HCT116 (cell line): Measurements from ENCODE around the gene SLC66A3. TPM values are rescaled to one million over a fixed set of nuclear protein-coding genes. Genes with fewer than 3 reads are reported as not detected.

Experiments used
- ATAC-seq: fragments of 200-7000 bp; cut with Tn5 transposase; 2 replicates; pipeline ENCODE4 v1.9.1; 2020; ENCODE audit warnings: mild to moderate bottlenecking, moderate library complexity
- BruUV-seq: library from RNA; stranded (reverse); fragments of 400-500 nt; replicated peaks from 2 replicates; lab custom pipeline; 2021; lab: Mats Ljungman, UMichigan
- CTCF ChIA-PET: fragments of 300-600 bp; sonication (Branson Sonifier 250); formaldehyde crosslinking; loops from one replicate; lab custom pipeline; 2021; ENCODE audit warnings: antibody characterized with exemption; lab: Charles Lee
- POLR2A ChIA-PET: fragments of 300-600, 350-600 bp; sonication (Branson Sonifier 250); formaldehyde crosslinking; loops from one replicate; lab custom pipeline; 2021; ENCODE audit warnings: antibody characterized with exemption; lab: Charles Lee
- RAD21 ChIA-PET, 2 experiments: fragments of 300-600 bp; sonication (Branson Sonifier 250); formaldehyde crosslinking; loops; one replicate each; lab custom pipeline; 2023; ENCODE audit warnings: low total read pairs in 2 of 2; ENCODE audit not compliant: uncharacterized antibody in 2 of 2, unreplicated experiment in 2 of 2, low non-redundant PET in 1 of 2; lab: Charles Lee
- DNase-seq: peaks from one replicate; pipeline ENCODE4 v3.0.0-alpha.2; 2010; ENCODE audit warnings: low read depth, low spot score
- H2AFZ ChIP-seq: fragments of 200-600 bp; shearing (Covaris generic), sonication (generic); 2 replicates; pipeline ENCODE4 v1.6.1; 2017; ENCODE audit warnings: low read depth, mixed run types, mixed read lengths, antibody characterized with exemption, low read length; ENCODE audit not compliant: poor library complexity, severe bottlenecking
- H3K27ac ChIP-seq: 2 replicates; pipeline ENCODE4 v1.5.1; 2012; ENCODE audit warnings: low read depth, low read length
- H3K27me3 ChIP-seq: fragments of 200-600 bp; sonication (generic); 2 replicates; pipeline ENCODE4 v1.6.1; 2016; ENCODE audit warnings: mixed run types, low read length, mixed read lengths; ENCODE audit not compliant: insufficient read depth
- H3K36me3 ChIP-seq, 2 experiments: fragments of 200-500 bp in 1 of 2; fragments of 200-600 bp in 1 of 2; sonication (Bioruptor generic) in 1 of 2; sonication (generic) in 1 of 2; 2 replicates each; pipeline versions ENCODE4 v1.5.1 to v1.6.1; 2014 to 2016; ENCODE audit warnings: low read length in 2 of 2, inconsistent platforms in 1 of 2, mixed read lengths in 1 of 2, mixed run types in 1 of 2; ENCODE audit not compliant: insufficient read depth in 2 of 2, control insufficient read depth in 1 of 2
- H3K4me1 ChIP-seq, 2 experiments: fragments of 200-600 bp in 1 of 2; sonication (generic) in 1 of 2; 2 replicates each; pipeline versions ENCODE4 v1.5.1 to v1.6.1; 2012 to 2017; ENCODE audit warnings: low read length in 2 of 2, inconsistent platforms in 1 of 2, mild to moderate bottlenecking in 1 of 2, mixed read lengths in 1 of 2, mixed run types in 1 of 2, moderate library complexity in 1 of 2; ENCODE audit not compliant: insufficient read depth in 2 of 2, control insufficient read depth in 1 of 2
- H3K4me2 ChIP-seq: fragments of 200-600 bp; sonication (generic); 2 replicates; pipeline ENCODE4 v1.6.1; 2017; ENCODE audit warnings: mixed run types, low read length, mixed read lengths
- H3K4me3 ChIP-seq, 2 experiments: fragments of 200-600 bp in 1 of 2; sonication (generic) in 1 of 2; replicated peaks in 1 of 2; 2 replicates each; pipeline ENCODE4 v1.5.1; 2011 to 2016; ENCODE audit warnings: low read length in 2 of 2, control low read depth in 1 of 2, low read depth in 1 of 2, mild to moderate bottlenecking in 1 of 2, mixed read lengths in 1 of 2, mixed run types in 1 of 2
- H3K79me2 ChIP-seq: fragments of 200-600 bp; sonication (generic); 2 replicates; pipeline ENCODE4 v1.6.1; 2017; ENCODE audit warnings: mild to moderate bottlenecking, mixed run types, low read length, moderate library complexity, mixed read lengths; ENCODE audit not compliant: insufficient read depth
- H3K9ac ChIP-seq: fragments of 200-600 bp; sonication (generic); 2 replicates; pipeline ENCODE4 v1.6.1; 2016; ENCODE audit warnings: low read length, mixed read lengths
- H3K9me2 ChIP-seq: fragments of 200-600 bp; sonication (generic), shearing (Covaris generic); 2 replicates; pipeline ENCODE4 v1.6.1; 2017; ENCODE audit warnings: mixed run types, mild to moderate bottlenecking, moderate library complexity; ENCODE audit not compliant: insufficient read depth
- H3K9me3 ChIP-seq, 2 experiments: fragments of 200-500 bp in 1 of 2; fragments of 200-600 bp in 1 of 2; sonication (Bioruptor generic) in 1 of 2; sonication (generic) in 1 of 2; 2 replicates each; pipeline ENCODE4 v1.6.1; 2014 to 2017; ENCODE audit warnings: low read length in 2 of 2, mixed read lengths in 2 of 2, inconsistent platforms in 1 of 2, low read depth in 1 of 2, mild to moderate bottlenecking in 1 of 2, mixed run types in 1 of 2, moderate library complexity in 1 of 2; ENCODE audit not compliant: control insufficient read depth in 1 of 2, insufficient read depth in 1 of 2
- H4K20me1 ChIP-seq: fragments of 200-600 bp; sonication (generic), shearing (Covaris generic); 2 replicates; pipeline ENCODE4 v1.6.1; 2017; ENCODE audit warnings: mixed run types, mild to moderate bottlenecking, moderate library complexity; ENCODE audit not compliant: insufficient read depth
- CEBPB ChIP-seq: IDR thresholded peaks from 2 replicates; pipeline ENCODE4 v1.6.1; 2012; ENCODE audit warnings: low read depth
- EGR1 ChIP-seq: IDR thresholded peaks from 2 replicates; pipeline ENCODE4 v1.6.1; 2012; ENCODE audit warnings: low read depth
- ELF1 ChIP-seq: IDR thresholded peaks from 2 replicates; pipeline ENCODE4 v1.6.1; 2012; ENCODE audit warnings: low read depth, borderline replicate concordance
- EZH2 ChIP-seq: fragments of 200-600 bp; sonication (generic); IDR thresholded peaks from 2 replicates; pipeline ENCODE4 v1.6.1; 2017; ENCODE audit warnings: antibody characterized with exemption, mixed run types
- MAX ChIP-seq: IDR thresholded peaks from 2 replicates; pipeline ENCODE4 v1.6.1; 2012
- POLR2A ChIP-seq: IDR thresholded peaks from 2 replicates; pipeline ENCODE4 v1.7.0; 2011; ENCODE audit warnings: borderline replicate concordance; ENCODE audit not compliant: insufficient read depth, insufficient read length; ENCODE audit errors: extremely low read depth
- RAD21 ChIP-seq: IDR thresholded peaks from 2 replicates; pipeline ENCODE4 v1.6.1; 2012; ENCODE audit warnings: low read depth, mild to moderate bottlenecking
- SP1 ChIP-seq: IDR thresholded peaks from 2 replicates; pipeline ENCODE4 v1.6.1; 2012; ENCODE audit warnings: low read depth
- SRF ChIP-seq: IDR thresholded peaks from 2 replicates; pipeline ENCODE4 v1.6.1; 2012; ENCODE audit warnings: low read depth
- TCF7L2 ChIP-seq: IDR thresholded peaks from 2 replicates; pipeline ENCODE4 v1.7.0; 2011; ENCODE audit warnings: borderline replicate concordance, inconsistent platforms; ENCODE audit not compliant: insufficient read depth, insufficient read length; ENCODE audit errors: extremely low read depth
- YY1 ChIP-seq: IDR thresholded peaks from 2 replicates; pipeline ENCODE4 v1.6.1; 2011; ENCODE audit warnings: low read length, low read depth, moderate library complexity, mild to moderate bottlenecking; ENCODE audit not compliant: insufficient replicate concordance; ENCODE audit errors: extremely low read depth
- ZBTB33 ChIP-seq: IDR thresholded peaks from 2 replicates; pipeline ENCODE4 v1.6.1; 2011; ENCODE audit warnings: mild to moderate bottlenecking, low read length, moderate library complexity; ENCODE audit not compliant: insufficient replicate concordance; ENCODE audit errors: extremely low read depth
- intact Hi-C: fragments of 100-400 bp; cut with micrococcal nuclease; formaldehyde crosslinking; loops from 2 replicates; pipeline ENCODE4 v1.10.0; 2022
- total RNA-seq: library from RNA; stranded (reverse); gene quantifications from one replicate; pipeline ENCODE4 v1.2.1, GENCODE V29; 2021; ENCODE audit not compliant: unreplicated experiment

Gene SLC66A3
- total RNA-seq, 1 experiment from 2014 or later: 15.9 TPM

GRCh38 chr2:11131166-11131920, 23.9 kb upstream of the SLC66A3 start:
- Histone ChIP-seq H3K9me3 (no peaks in the 10 kb centered on the region), H3K27ac (no peak overlapping the region), H3K79me2 (no peaks in the 10 kb centered on the region), H4K20me1 (no peaks in the 10 kb centered on the region), H3K27me3 (no peaks in the 10 kb centered on the region), H3K9ac (no peak overlapping the region), H3K4me3 (no peak overlapping the region), H2AFZ (no peak overlapping the region), H3K4me2 (no peak overlapping the region), H3K4me1 (peaks cover 9 to 39% of the 10 kb centered on the region in 2 experiments), H3K9me2 (no peaks in the 10 kb centered on the region), H3K36me3 (no peaks in the 10 kb centered on the region)
- POLR2A ChIA-PET: interaction anchor here (1.7 to 2.4 kb wide), 2 partner anchors 281 to 299 kb away, joined by 5 to 10 read pairs; no protein-coding TSS in a partner anchor
- no TSS peak for BruUV-seq
- RAD21 ChIA-PET: interaction anchor here (0.7 to 2.6 kb wide), 6 partner anchors 280 to 453 kb away, joined by 3 to 14 read pairs (median 6); no protein-coding TSS in a partner anchor
- TF ChIP-seq ELF1: no peak
- TF ChIP-seq POLR2A: no peak
- TF ChIP-seq EGR1: no peak
- TF ChIP-seq MAX: no peak
- intact Hi-C loops: loop anchor here (5.0 kb wide), 2 partner anchors 336 to 551 kb away; partner anchors contain the start of gene E2F6
- ATAC-seq (no peak), DNase-seq (no peak)
- CTCF ChIA-PET: interaction anchor here (0.8 to 5.3 kb wide), 13 partner anchors 10 to 452 kb away, joined by 3 to 102 read pairs (median 4); partner anchors contain the start of gene PDIA6

GRCh38 chr2:11132036-11132671, 23.1 kb upstream of the SLC66A3 start:
- Histone ChIP-seq H3K79me2 (no peaks in the 10 kb centered on the region), H2AFZ (peak overlapping the region; percentile 68), H3K27ac (no peak overlapping the region; the same call in 1 of the 2 replicates), H3K27me3 (no peaks in the 10 kb centered on the region), H3K4me2 (peak overlapping the region; percentile 85), H3K9me3 (no peaks in the 10 kb centered on the region), H3K4me1 (peaks cover 9 to 39% of the 10 kb centered on the region in 2 experiments), H3K36me3 (no peaks in the 10 kb centered on the region), H3K9ac (0 out of 2 replicates have a peak overlapping the region, but pooled peaks have one; percentile 55), H4K20me1 (no peaks in the 10 kb centered on the region), H3K9me2 (no peaks in the 10 kb centered on the region), H3K4me3 (no peak overlapping the region)
- ChIA-PET CTCF (interaction anchor here (0.6 to 5.3 kb wide), 38 partner anchors 8 to 650 kb away, joined by 3 to 102 read pairs (median 3); partner anchors contain the start of genes E2F6, PDIA6 and SLC66A3), POLR2A (interaction anchor here (0.8 to 1.7 kb wide), 3 partner anchors 22 to 301 kb away, joined by 3 to 9 read pairs (median 5); partner anchors contain the start of gene SLC66A3), RAD21 (interaction anchor here (0.6 to 2.2 kb wide), 22 partner anchors 10 to 649 kb away, joined by 3 to 17 read pairs (median 6); partner anchors contain the start of gene SLC66A3 (in 1 of the 2))
- DNase-seq (no peak), ATAC-seq (no peak)
- BruUV-seq: no TSS peak
- intact Hi-C loops: loop anchor here (1.0 to 5.0 kb wide), 7 partner anchors 213 to 647 kb away; partner anchors contain the start of genes E2F6 and ROCK2
- TF ChIP-seq TCF7L2 (no peak), EZH2 (no peak), YY1 (no peak), SP1 (no peak), RAD21 (no peak), ZBTB33 (no peak), CEBPB (no peak), SRF (no peak)
